ENCODE results near the gene COL19A1. TPM values are rescaled to one million over a fixed set of nuclear protein-coding genes. Genes with fewer than 3 reads are reported as not detected.

Gene COL19A1
- polyA plus RNA-seq, 1 donor from 2014 or later = 5.3 TPM

- Mint-ChIP-seq H3K4me1 (peaks cover 3 to 16% (median 8%) of the 10 kb centered on the region in 3 donors), H3K27me3 (no peaks in the 10 kb centered on the region), H3K4me3 (no peak overlapping the region), H3K9me3 (no peaks in the 10 kb centered on the region), H3K36me3 (no peaks in the 10 kb centered on the region), H3K27ac (no peak overlapping the region)
Measured at GRCh38 chr6:69846770-69847491, 19.4 kb upstream of the COL19A1 start.

DNA sequence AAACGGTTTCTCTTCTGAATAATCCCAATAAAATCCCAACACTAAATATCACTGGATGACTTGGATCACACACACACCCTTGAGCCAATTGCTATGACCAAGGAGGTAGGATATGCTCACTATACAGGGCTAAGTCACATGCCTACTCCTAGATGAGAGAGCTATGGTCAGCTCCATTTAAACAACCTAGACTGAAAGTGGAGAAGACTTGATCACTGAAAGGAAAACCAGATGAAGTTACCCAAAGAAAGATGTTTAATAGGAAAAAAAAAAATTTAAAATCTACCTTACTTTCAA lies 18.9 kb upstream of the COL19A1 start:
- Mint-ChIP-seq H3K36me3 (peaks cover 2% of the 10 kb centered on the region), H3K9me3 (peaks cover 0 to under 1% (median 0%) of the 10 kb centered on the region in 3 donors), H3K27ac (no peak overlapping the region), H3K27me3 (no peaks in the 10 kb centered on the region), H3K4me3 (no peak overlapping the region), H3K4me1 (peaks cover 4 to 12% (median 5%) of the 10 kb centered on the region in 3 donors)

- no peak overlapping the region for H3K4me3 Mint-ChIP-seq
- H3K4me1 Mint-ChIP-seq = peaks cover 2 to 7% (median 2%) of the 10 kb centered on the region in 3 donors
- peaks cover 5% of the 10 kb centered on the region for H3K36me3 Mint-ChIP-seq
- no peaks in the 10 kb centered on the region for H3K27me3 Mint-ChIP-seq
- peaks cover 0 to 9% (median 0%) of the 10 kb centered on the region in 3 donors for H3K9me3 Mint-ChIP-seq
- peak overlapping the region in 1 of 3 donors; percentile 38 for H3K27ac Mint-ChIP-seq
Measured at GRCh38 chr6:69848552-69848951, 17.8 kb upstream of the COL19A1 start.

DNA sequence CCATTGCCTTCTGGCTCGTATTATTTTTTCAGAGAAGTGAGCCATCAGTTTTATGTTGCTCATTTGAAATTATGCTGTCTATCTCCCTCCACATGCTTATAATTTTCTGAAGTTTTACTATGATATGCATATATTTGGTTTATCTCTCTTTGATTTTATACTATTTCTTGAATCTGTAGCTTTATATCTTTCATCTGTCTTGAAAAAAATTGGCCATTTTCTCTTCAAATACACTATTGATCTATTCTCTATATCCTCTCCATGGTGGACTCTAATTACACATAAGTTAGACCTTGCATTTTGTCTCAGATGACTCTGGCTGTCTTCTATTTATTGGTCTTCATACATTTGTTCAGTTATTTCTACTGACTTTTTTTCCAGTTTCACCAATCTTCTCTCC lies 13.7 kb upstream of the COL19A1 start:
- H3K27me3 Mint-ChIP-seq = no peaks in the 10 kb centered on the region
- peaks cover 0 to 6% (median 2%) of the 10 kb centered on the region in 3 donors for H3K4me1 Mint-ChIP-seq
- H3K4me3 Mint-ChIP-seq = no peak overlapping the region
- no peak overlapping the region for H3K27ac Mint-ChIP-seq
- peaks cover 0 to 11% (median 0%) of the 10 kb centered on the region in 3 donors for H3K9me3 Mint-ChIP-seq
- peaks cover 7% of the 10 kb centered on the region for H3K36me3 Mint-ChIP-seq

GRCh38 chr6:69861986-69862385 lies 4.4 kb upstream of the COL19A1 start:
- Mint-ChIP-seq H3K27ac (no peak overlapping the region), H3K4me1 (peaks cover 14 to 25% (median 20%) of the 10 kb centered on the region in 3 donors), H3K27me3 (no peaks in the 10 kb centered on the region), H3K36me3 (peaks cover 10% of the 10 kb centered on the region), H3K4me3 (no peak overlapping the region), H3K9me3 (peaks cover 0 to 6% (median 0%) of the 10 kb centered on the region in 3 donors)

DNA sequence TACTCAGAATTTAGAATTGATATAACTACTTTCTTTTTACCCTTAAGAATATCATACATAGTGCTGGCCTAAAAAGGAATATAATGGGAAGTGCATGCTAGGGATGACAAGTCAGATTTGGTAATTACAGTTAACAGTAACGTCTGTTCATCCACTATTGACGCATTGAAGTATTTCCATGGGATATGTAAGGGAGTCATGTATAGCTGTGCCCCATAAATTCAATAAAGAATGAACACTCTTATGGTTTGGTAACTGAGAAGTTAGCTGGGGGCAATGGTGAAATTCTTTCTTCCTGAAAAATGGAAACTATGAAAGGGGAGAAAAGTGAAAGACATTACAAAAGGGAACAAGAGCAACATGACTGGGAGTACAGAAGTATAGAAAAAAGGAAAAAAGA lies 2.6 kb upstream of the COL19A1 start:
- H3K9me3 Mint-ChIP-seq = peaks cover 0 to 6% (median 0%) of the 10 kb centered on the region in 3 donors
- H3K27ac Mint-ChIP-seq = peak overlapping the region in 2 of 3 donors; percentile 1 to 64
- H3K4me3 Mint-ChIP-seq = peak overlapping the region in 1 of 4 donors; percentile 52
- H3K27me3 Mint-ChIP-seq = no peaks in the 10 kb centered on the region
- peaks cover 7% of the 10 kb centered on the region for H3K36me3 Mint-ChIP-seq
- H3K4me1 Mint-ChIP-seq = peaks cover 27 to 38% (median 29%) of the 10 kb centered on the region in 3 donors

- peak overlapping the region in 3 of 4 donors; percentile 48 to 93 (median 78) for H3K4me3 Mint-ChIP-seq
- peaks cover 0 to 2% (median 0%) of the 10 kb centered on the region in 3 donors for H3K9me3 Mint-ChIP-seq
- no peaks in the 10 kb centered on the region for H3K27me3 Mint-ChIP-seq
- H3K36me3 Mint-ChIP-seq = peaks cover 7% of the 10 kb centered on the region
- peaks cover 35 to 46% (median 39%) of the 10 kb centered on the region in 3 donors for H3K4me1 Mint-ChIP-seq
- peak overlapping the region in 1 of 3 donors; percentile 46 for H3K27ac Mint-ChIP-seq
Measured at GRCh38 chr6:69865126-69865525, 1.2 kb upstream of the COL19A1 start.

GRCh38 chr6:69866770-69867638 lies 648 bp downstream of the COL19A1 start:
- no peaks in the 10 kb centered on the region for H3K27me3 Mint-ChIP-seq
- peak overlapping the region; percentile 88 to 97 (median 94) for H3K4me3 Mint-ChIP-seq
- H3K9me3 Mint-ChIP-seq = no peaks in the 10 kb centered on the region
- H3K27ac Mint-ChIP-seq = peak overlapping the region; percentile 86 to 96 (median 94)
- H3K4me1 Mint-ChIP-seq = peaks cover 46 to 61% (median 50%) of the 10 kb centered on the region in 3 donors
- peaks cover 5% of the 10 kb centered on the region for H3K36me3 Mint-ChIP-seq

- Mint-ChIP-seq H3K4me1 (peaks cover 46 to 62% (median 50%) of the 10 kb centered on the region in 3 donors), H3K36me3 (peaks cover 4% of the 10 kb centered on the region), H3K4me3 (peak overlapping the region; percentile 88 to 97 (median 94)), H3K27ac (peak overlapping the region; percentile 86 to 94 (median 90)), H3K9me3 (no peaks in the 10 kb centered on the region), H3K27me3 (no peaks in the 10 kb centered on the region)
Measured at GRCh38 chr6:69867639-69867976, 1.3 kb downstream of the COL19A1 start.

- peak overlapping the region; percentile 88 to 97 (median 94) for H3K4me3 Mint-ChIP-seq
- peak overlapping the region; percentile 86 to 94 (median 90) for H3K27ac Mint-ChIP-seq
- peaks cover 46 to 65% (median 49%) of the 10 kb centered on the region in 3 donors for H3K4me1 Mint-ChIP-seq
- peaks cover 7% of the 10 kb centered on the region for H3K36me3 Mint-ChIP-seq
- H3K9me3 Mint-ChIP-seq = no peaks in the 10 kb centered on the region
- H3K27me3 Mint-ChIP-seq = no peaks in the 10 kb centered on the region
Measured at GRCh38 chr6:69868252-69868804, 2.0 kb downstream of the COL19A1 start.

GRCh38 chr6:69868961-69869360 lies 2.6 kb downstream of the COL19A1 start:
- H3K4me3 Mint-ChIP-seq = peak overlapping the region in 3 of 4 donors; percentile 93 to 97 (median 96)

DNA sequence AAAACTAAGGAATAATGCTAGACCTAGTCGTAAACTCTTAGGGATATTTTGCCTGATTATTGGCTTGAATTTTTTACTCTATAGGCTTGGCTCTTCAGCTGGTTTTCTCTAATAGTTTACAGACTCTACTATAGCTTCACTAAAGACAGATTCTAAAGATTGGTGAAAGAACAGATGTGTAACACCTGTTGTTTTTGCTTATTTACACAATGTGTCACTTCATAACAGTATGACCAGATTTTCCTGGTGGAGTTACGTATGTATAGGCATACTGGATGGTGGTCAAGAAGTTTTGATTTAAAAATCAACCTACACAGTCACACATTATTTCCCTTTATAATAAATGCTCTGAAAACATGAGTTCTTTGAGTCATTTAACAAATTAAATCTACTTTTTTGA lies 4.8 kb downstream of the COL19A1 start:
- H3K27ac Mint-ChIP-seq = no peak overlapping the region
- H3K4me1 Mint-ChIP-seq = peaks cover 40 to 59% (median 40%) of the 10 kb centered on the region in 3 donors
- H3K4me3 Mint-ChIP-seq = peak overlapping the region in 1 of 4 donors; percentile 42
- H3K9me3 Mint-ChIP-seq = peaks cover 0 to 2% (median 0%) of the 10 kb centered on the region in 3 donors
- no peaks in the 10 kb centered on the region for H3K27me3 Mint-ChIP-seq
- peaks cover 13% of the 10 kb centered on the region for H3K36me3 Mint-ChIP-seq

More at GRCh38 chr6:69868961-69869360, 2.6 kb downstream of the COL19A1 start:
- Mint-ChIP-seq H3K9me3 (no peaks in the 10 kb centered on the region), H3K27me3 (no peaks in the 10 kb centered on the region), H3K27ac (peak overlapping the region; percentile 86 to 94 (median 90)), H3K36me3 (peaks cover 7% of the 10 kb centered on the region), H3K4me1 (peaks cover 42 to 63% (median 44%) of the 10 kb centered on the region in 3 donors)

GRCh38 chr6:69873291-69873690 lies 6.9 kb downstream of the COL19A1 start:
- H3K36me3 Mint-ChIP-seq = peaks cover 13% of the 10 kb centered on the region
- H3K9me3 Mint-ChIP-seq = peaks cover 0 to 2% (median 0%) of the 10 kb centered on the region in 3 donors
- no peak overlapping the region for H3K4me3 Mint-ChIP-seq
- no peaks in the 10 kb centered on the region for H3K27me3 Mint-ChIP-seq
- no peak overlapping the region for H3K27ac Mint-ChIP-seq
- H3K4me1 Mint-ChIP-seq = peaks cover 31 to 47% (median 34%) of the 10 kb centered on the region in 3 donors

DNA sequence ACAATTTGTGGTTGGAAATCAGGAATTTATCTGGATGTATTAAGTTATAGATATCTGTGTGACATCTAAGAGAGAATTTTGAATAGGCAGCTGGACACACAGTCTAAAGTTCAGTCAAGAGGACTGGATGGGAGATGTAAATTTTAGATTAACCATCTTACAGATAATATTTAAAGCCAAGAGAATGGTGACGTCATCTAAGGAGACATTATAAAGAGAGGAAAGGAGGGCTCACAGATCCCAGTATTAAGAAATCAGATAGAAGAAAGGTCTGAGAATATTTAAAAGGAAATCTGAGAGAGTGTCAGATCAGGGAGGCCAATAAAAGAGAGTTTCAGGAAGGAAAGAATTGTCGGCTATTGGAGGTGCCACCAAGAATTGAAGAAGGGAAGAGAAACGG lies 9.4 kb downstream of the COL19A1 start:
- Mint-ChIP-seq H3K4me3 (peak overlapping the region in 1 of 4 donors; percentile 4), H3K27ac (peak overlapping the region in 1 of 3 donors; percentile 15), H3K4me1 (peaks cover 30 to 49% (median 31%) of the 10 kb centered on the region in 3 donors), H3K27me3 (no peaks in the 10 kb centered on the region), H3K36me3 (peaks cover 11% of the 10 kb centered on the region), H3K9me3 (peaks cover 0 to 2% (median 0%) of the 10 kb centered on the region in 3 donors)
